GM21515 (cell line): Measurements from ENCODE around the gene TSEN54.
"Not testable (repeated sequence)": the region's sequence is repeated elsewhere in the genome, so short reads cannot be mapped to it uniquely, and the experiment has no call there.

Source experiments
- ATAC-seq: cut with Tn5 transposase; IDR thresholded peaks from one replicate; pipeline ENCODE4 v1.9.1; 2021; ENCODE audit not compliant: unreplicated experiment

Gene TSEN54

GRCh38 chr17:75516255-75516618, at the start of gene TSEN54:
Gene TSEN54 (plus strand): TSS chr17:75516528. CDS start chr17:75516561, 33 bp downstream.
- peak; percentile 57 for ATAC-seq

GRCh38 chr17:75468291-75468754, 48.0 kb upstream of the TSEN54 start:
- no peak for ATAC-seq

- no peak for ATAC-seq
Observed at GRCh38 chr17:75468779-75469373, 47.5 kb upstream of the TSEN54 start.

GRCh38 chr17:75471207-75471606, 45.1 kb upstream of the TSEN54 start:
- no peak for ATAC-seq

- ATAC-seq: no peak
Observed at GRCh38 chr17:75472119-75472518, 44.2 kb upstream of the TSEN54 start.

GRCh38 chr17:75473246-75473645, 43.1 kb upstream of the TSEN54 start:
- no peak for ATAC-seq

GRCh38 chr17:75474736-75475135, 41.6 kb upstream of the TSEN54 start:
- no peak for ATAC-seq

GRCh38 chr17:75475144-75475835, 41.0 kb upstream of the TSEN54 start:
- ATAC-seq: no peak

- ATAC-seq: no peak
Observed at GRCh38 chr17:75475851-75476250, 40.5 kb upstream of the TSEN54 start.

GRCh38 chr17:75476271-75476671, 40.1 kb upstream of the TSEN54 start:
- ATAC-seq: no peak

GRCh38 chr17:75476752-75477489, 39.4 kb upstream of the TSEN54 start:
- ATAC-seq: no peak

GRCh38 chr17:75477490-75477862, 38.9 kb upstream of the TSEN54 start:
- ATAC-seq: not testable (repeated sequence)

- no peak for ATAC-seq
Observed at GRCh38 chr17:75478508-75478907, 37.8 kb upstream of the TSEN54 start.

GRCh38 chr17:75480281-75480680, 36.0 kb upstream of the TSEN54 start:
- no peak for ATAC-seq

GRCh38 chr17:75481194-75482068, 34.9 kb upstream of the TSEN54 start:
- ATAC-seq: no peak

- ATAC-seq: no peak
Observed at GRCh38 chr17:75482098-75482942, 34.0 kb upstream of the TSEN54 start.

GRCh38 chr17:75485688-75486087, 30.6 kb upstream of the TSEN54 start:
- no peak for ATAC-seq

- ATAC-seq: no peak
Observed at GRCh38 chr17:75486151-75486550, 30.2 kb upstream of the TSEN54 start.

- no peak for ATAC-seq
Observed at GRCh38 chr17:75486951-75487350, 29.4 kb upstream of the TSEN54 start.

- ATAC-seq: no peak
Observed at GRCh38 chr17:75487351-75488070, 28.8 kb upstream of the TSEN54 start.
